Ascending aorta (tissue), 2 donors: Measurements from ENCODE around the gene SYNGR4. TPM values are rescaled to one million over a fixed set of nuclear protein-coding genes. Genes with fewer than 3 reads are reported as not detected.

Source experiments
- DNase-seq, 2 donors: peaks; one replicate each; pipeline ENCODE4 v3.0.0-alpha.2; 2019; ENCODE audit warnings: low spot score in 2 of 2
- H3K27ac ChIP-seq, 2 donors: fragments of 200-600 bp; sonication (generic); one replicate each; pipeline ENCODE4 v1.5.1; 2016 to 2017; ENCODE audit warnings: mild to moderate bottlenecking in 1 of 2
- H3K27me3 ChIP-seq: fragments of 200-600 bp; sonication (generic); one replicate; pipeline ENCODE4 v1.5.1; 2017
- H3K36me3 ChIP-seq, 2 donors: fragments of 200-600 bp; sonication (generic); one replicate each; pipeline ENCODE4 v1.5.1; 2016
- H3K4me1 ChIP-seq, 2 donors: fragments of 200-600 bp; sonication (generic); one replicate each; pipeline ENCODE4 v1.5.1; 2016 to 2017; ENCODE audit warnings: mild to moderate bottlenecking in 1 of 2
- H3K4me3 ChIP-seq, 2 donors: fragments of 200-600 bp; sonication (generic); one replicate each; pipeline ENCODE4 v1.5.1; 2016 to 2017; ENCODE audit warnings: mild to moderate bottlenecking in 1 of 2
- H3K9me3 ChIP-seq, 2 donors: fragments of 200-600 bp; sonication (generic); one replicate each; pipeline ENCODE4 v1.5.1; 2016
- intact Hi-C: fragments of 100-400 bp; cut with DNase I; formaldehyde crosslinking; loops from one replicate; pipeline ENCODE4 v1.15.1; 2023
- total RNA-seq: library from RNA; depleted of rRNA; stranded (reverse); fragments of >200 nt; gene quantifications from one replicate; pipeline ENCODE4 v1.1.0, GENCODE V29; 2016
- TF ChIP-seq, protein P1 (sequence below), 3 experiments: fragments of 200-600 bp in 2 of 3; fragments of 450-650 bp in 1 of 3; sonication (generic) in 2 of 3; IDR thresholded peaks; one replicate each; pipeline ENCODE4 v1.5.1; 2016 to 2019; ENCODE audit warnings: antibody characterized with exemption in 3 of 3, mild to moderate bottlenecking in 1 of 3, moderate library complexity in 1 of 3

Gene SYNGR4
- total RNA-seq, 1 donor from 2014 or later: not detected

DNA sequence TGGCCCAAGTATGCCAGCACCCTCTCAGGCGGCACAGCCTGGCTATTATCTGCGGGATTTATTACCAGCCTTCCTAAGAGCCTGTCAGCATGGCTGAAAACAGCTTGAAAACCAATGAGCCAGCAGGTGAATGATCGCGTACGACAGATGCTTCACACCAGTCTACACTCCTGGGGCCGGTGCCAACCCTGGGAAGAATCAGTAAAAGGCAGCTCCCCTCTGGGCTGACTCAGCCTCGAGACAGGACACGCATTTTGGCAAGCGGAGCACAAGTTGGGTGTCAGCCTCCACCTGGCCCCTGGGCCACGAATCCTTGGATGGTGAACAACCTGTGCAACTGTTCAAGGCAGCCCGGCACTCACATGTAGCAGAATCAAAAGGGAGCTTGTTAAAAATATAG is 23.2 kb upstream of the SYNGR4 start:
- no peak overlapping the region for H3K4me3 ChIP-seq
- no peaks in the 10 kb centered on the region for H3K4me1 ChIP-seq
- no peaks in the 10 kb centered on the region for H3K9me3 ChIP-seq
- no peaks in the 10 kb centered on the region for H3K27me3 ChIP-seq
- DNase-seq: no peak
- no peak overlapping the region for H3K27ac ChIP-seq
- H3K36me3 ChIP-seq: peaks cover 0 to 8% of the 10 kb centered on the region in 2 donors
- intact Hi-C loops: no loop called here
- TF ChIP-seq, protein P1, sequence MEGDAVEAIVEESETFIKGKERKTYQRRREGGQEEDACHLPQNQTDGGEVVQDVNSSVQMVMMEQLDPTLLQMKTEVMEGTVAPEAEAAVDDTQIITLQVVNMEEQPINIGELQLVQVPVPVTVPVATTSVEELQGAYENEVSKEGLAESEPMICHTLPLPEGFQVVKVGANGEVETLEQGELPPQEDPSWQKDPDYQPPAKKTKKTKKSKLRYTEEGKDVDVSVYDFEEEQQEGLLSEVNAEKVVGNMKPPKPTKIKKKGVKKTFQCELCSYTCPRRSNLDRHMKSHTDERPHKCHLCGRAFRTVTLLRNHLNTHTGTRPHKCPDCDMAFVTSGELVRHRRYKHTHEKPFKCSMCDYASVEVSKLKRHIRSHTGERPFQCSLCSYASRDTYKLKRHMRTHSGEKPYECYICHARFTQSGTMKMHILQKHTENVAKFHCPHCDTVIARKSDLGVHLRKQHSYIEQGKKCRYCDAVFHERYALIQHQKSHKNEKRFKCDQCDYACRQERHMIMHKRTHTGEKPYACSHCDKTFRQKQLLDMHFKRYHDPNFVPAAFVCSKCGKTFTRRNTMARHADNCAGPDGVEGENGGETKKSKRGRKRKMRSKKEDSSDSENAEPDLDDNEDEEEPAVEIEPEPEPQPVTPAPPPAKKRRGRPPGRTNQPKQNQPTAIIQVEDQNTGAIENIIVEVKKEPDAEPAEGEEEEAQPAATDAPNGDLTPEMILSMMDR (IDR thresholded peaks at IDR 0.05): no peak

DNA sequence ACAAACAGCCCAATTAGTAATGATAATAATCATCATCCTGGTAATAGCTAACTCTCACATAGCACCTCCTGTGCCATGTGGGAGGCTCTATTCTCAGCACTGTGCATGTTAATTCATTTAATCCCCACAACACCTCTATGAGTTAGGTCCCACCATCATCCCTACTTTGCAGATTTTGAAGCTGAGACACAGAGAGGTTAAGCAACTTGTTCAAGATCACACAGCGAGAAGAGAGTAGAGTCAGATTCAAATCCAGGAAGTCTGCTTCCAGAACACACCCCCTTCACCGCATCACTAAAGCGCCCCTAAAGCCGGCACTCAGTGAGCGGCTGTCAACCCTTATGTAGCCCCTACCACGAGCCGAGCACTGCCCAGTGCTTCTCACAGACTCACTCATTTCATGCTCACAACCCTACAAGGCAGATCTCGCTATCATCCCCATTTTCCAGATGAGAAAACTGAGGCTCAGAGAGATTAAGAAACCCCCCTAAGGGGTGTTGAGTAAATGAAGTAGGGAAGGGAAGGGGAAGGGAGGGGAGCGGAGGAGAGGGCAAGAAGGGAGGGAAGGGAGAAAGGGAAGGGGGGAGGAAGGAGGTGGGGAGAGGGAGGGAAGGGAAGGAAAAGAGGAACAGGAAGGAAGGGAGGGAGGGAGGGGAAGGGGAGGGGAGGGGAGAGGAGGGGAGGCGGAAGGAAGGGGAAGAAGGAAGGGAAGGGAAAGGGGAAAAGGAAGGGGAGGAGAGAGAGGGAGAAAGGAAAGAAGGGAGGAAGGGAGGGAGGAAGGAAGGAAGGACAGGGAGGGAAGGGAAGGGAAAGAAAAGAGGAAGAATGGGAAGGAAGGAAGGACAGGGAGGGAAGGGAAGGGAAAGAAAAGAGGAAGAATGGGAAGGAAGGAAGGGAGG is 22.4 kb upstream of the SYNGR4 start:
- DNase-seq: no peak
- intact Hi-C loops: no loop called here

DNA sequence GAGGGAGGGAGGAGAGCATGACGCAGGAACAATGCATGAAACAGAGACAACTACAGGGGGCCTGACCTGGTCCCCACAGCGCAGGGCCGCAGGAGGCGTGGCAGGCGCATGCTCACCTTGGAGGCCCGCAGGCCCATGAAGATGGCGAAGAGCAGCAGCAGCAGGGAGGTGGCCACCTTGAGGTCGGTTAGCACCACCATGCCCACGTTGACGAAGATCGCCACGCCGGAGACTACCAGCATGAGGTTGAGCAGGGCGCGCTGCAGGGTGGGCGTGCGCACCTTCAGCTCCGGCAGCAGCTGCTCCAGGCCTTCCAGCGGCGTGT is 21.8 kb upstream of the SYNGR4 start:
- intact Hi-C loops: no loop called here
- Histone ChIP-seq H3K27me3 (no peaks in the 10 kb centered on the region), H3K27ac (no peak overlapping the region), H3K4me3 (no peak overlapping the region), H3K9me3 (no peaks in the 10 kb centered on the region), H3K4me1 (no peaks in the 10 kb centered on the region), H3K36me3 (peaks cover 0 to 8% of the 10 kb centered on the region in 2 donors)
- no peak for DNase-seq
- TF ChIP-seq, protein P1 (IDR thresholded peaks at IDR 0.05): no peak

More for the DNA sequence above, 22.4 kb upstream of the SYNGR4 start:
- Histone ChIP-seq H3K4me3 (no peak overlapping the region), H3K4me1 (no peaks in the 10 kb centered on the region), H3K27me3 (no peaks in the 10 kb centered on the region), H3K9me3 (no peaks in the 10 kb centered on the region), H3K36me3 (peaks cover 0 to 8% of the 10 kb centered on the region in 2 donors), H3K27ac (no peak overlapping the region)
- TF ChIP-seq, protein P1 (IDR thresholded peaks at IDR 0.05): no peak

DNA sequence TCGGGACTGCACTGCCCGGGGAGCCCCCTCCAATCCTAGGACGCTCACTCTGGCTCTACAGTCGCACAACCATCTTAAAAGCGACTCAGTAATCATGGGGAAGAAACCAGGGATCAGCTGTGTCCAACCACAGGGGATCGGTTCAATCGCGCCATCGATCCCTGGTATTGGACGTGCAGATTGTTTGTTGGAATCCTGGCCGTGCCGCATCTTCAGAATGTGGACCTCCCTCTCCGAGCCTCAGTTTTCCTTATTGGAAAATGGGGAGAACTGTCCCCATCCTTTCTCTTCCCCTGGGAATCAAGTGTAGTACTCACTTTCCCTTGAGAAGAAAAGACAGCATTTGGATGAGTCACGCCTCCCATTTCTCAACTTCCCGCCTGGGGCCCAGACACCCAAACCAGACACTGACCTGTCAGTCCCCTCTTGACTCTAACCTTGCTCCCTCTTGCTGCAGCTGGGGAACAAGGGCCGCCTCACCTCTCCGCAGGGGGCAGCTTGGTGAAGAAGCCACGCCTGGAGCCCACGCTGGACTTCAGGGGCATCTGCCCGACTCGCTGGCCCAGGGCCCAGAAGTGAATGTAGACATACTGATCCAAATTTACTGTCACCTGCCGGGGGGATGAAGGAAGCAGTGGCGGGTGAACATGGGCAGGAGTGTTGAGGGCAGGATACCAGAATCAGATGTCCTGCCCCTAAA is 21.2 kb upstream of the SYNGR4 start:
- intact Hi-C loops: no loop called here
- Histone ChIP-seq H3K4me3 (no peak overlapping the region), H3K9me3 (no peaks in the 10 kb centered on the region), H3K36me3 (peaks cover 0 to 8% of the 10 kb centered on the region in 2 donors), H3K27ac (no peak overlapping the region), H3K27me3 (no peaks in the 10 kb centered on the region), H3K4me1 (no peaks in the 10 kb centered on the region)
- DNase-seq: no peak
- TF ChIP-seq, protein P1 (IDR thresholded peaks at IDR 0.05): no peak

DNA sequence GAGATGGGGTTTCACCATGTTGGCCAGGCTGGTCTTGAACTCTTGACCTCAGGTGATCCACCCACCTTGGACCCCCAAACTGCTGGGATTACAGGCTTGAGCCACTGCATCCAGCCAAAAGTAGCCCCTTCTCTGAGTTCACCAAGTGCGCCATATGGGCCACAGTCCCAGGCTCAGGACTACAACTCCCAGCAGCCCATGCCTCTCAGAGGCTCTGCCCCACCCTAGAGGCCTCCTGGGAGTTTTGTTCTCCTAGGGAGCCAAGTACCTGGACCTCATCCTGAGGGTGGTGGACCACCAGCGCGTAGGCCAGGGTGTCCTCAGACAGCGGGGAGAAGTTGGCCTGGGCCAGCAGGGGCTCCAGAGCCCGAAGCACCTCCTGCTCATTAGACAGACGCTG is 19.3 kb upstream of the SYNGR4 start:
- Histone ChIP-seq H3K9me3 (no peaks in the 10 kb centered on the region), H3K27ac (no peak overlapping the region), H3K36me3 (peaks cover 0 to 8% of the 10 kb centered on the region in 2 donors), H3K4me1 (no peaks in the 10 kb centered on the region), H3K4me3 (no peak overlapping the region), H3K27me3 (no peaks in the 10 kb centered on the region)
- DNase-seq: no peak
- intact Hi-C loops: no loop called here
- TF ChIP-seq, protein P1 (IDR thresholded peaks at IDR 0.05): no peak
